Gastrocnemius medialis (tissue), 4 donors: ENCODE data around the gene FAM229A.

Experiments
- CTCF ChIP-seq, 5 experiments: fragments of 450-650 bp in 3 of 5; fragments of 200-600 bp in 2 of 5; sonication (generic) in 2 of 5; IDR thresholded peaks in 4 of 5; conservative IDR thresholded peaks in 1 of 5; 1 replicate in 4 of 5; 2 replicates in 1 of 5; pipeline ENCODE4 v1.5.1; 2016 to 2019; ENCODE audit warnings: antibody characterized with exemption in 5 of 5, mild to moderate bottlenecking in 3 of 5, moderate library complexity in 3 of 5
- POLR2A ChIP-seq, 2 donors: fragments of 450-650 bp; IDR thresholded peaks; one replicate each; pipeline ENCODE4 v1.6.1; 2017; ENCODE audit warnings: antibody characterized with exemption in 2 of 2, mild to moderate bottlenecking in 2 of 2, moderate library complexity in 2 of 2

GRCh38 chr1:32365445-32365844, 3.2 kb upstream of the FAM229A start:
- no peak for TF ChIP-seq CTCF (IDR thresholded peaks at IDR 0.05 in 4 of 5, conservative IDR thresholded peaks at IDR 0.05 in 1 of 5)
- no peak for TF ChIP-seq POLR2A (IDR thresholded peaks at IDR 0.05)
